ENCODE measurements around the gene SLC7A7.
"Not testable (repeated sequence)": the region's sequence is repeated elsewhere in the genome, so short reads cannot be mapped to it uniquely, and the experiment has no call there.

Gene SLC7A7

DNA sequence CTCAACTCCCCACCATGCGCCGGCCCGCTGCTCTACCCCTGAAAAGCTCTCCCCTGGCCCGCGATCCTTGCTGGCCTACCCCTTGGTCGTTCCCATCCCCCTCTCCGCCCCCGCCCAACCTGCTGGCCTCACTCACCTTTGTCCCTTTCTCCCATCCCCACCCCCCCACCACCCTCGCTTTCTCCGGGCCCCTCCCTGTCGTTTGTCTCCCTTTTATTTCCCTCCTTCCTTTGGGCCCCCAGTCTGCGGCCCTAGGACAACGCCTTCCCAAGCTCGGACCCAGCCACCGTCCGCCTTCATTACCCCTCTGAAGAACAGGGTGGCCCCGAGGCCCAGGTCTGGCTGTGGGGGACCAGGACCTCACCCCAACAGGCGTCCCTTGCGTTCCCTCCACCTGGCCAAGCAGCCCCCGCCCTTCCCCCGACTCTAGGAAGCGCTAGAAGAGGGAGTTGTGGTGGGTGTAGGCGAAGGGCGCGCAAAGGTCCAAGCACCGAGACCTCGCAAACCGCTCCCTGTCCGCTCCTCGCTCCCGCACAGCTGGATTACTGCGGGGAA, 6.9 kb upstream of the SLC7A7 start:
- DNase-seq (ENCODE audit: low spot score) (no peak), FAIRE-seq (no peak)

DNA sequence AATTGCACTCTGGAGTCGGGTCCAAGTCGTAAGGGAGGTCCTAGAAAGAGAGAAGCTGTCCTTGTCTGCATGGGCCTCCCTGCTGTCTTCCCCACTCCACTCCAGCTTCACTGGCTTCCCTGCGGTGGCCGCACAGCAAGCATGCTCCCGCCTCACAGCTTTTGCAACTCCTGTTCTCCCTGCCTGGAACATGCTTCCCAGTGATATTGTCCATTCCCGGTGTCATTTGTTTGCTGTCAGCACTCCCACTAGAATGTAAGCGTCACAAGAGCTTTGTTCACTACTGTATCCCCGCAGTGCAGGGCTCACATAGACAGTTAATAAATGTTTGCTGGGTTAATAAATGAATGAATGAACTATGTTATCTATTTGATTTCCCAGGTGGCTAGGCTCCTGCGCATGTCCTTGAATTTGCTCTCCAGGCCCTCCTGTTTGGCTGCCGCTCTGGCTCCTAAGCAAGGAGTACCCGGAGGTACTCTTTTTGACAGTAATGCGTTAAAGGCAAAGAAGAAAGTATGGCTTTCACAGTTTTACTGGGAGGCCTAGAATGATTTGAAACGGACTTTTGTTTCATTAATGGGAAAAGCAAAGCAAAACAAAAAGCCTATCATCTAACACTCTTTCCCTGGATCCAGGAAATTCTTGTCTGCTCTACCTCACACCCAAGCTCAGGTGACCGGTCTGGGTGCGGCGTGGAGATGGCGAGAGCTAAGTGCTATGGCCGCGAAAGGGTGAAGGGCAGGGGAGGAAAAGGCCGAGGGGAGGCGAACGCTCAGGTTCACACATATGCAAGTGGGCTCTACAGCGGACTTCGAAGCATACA, 6.2 kb upstream of the SLC7A7 start:
- FAIRE-seq, result peak; percentile 5

DNA sequence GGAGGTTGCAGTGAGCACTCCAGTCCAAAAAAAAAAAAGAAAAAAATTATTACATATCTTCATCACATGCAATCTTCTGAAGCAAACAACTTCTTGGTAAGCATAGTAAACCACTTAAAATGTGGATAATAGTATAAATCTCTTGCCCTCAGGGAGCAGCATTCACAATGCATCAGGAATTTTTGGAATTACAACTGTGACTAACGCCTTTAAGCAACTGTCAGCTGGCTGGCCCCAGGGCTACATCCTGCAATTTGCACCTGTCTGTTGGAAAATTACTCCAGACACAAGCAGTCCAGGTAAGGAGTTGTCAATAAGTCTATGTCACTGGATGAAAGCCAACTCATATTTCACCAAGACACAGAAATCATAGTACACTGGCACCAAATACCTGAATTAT, 5.5 kb upstream of the SLC7A7 start:
- FAIRE-seq, result no peak
- no peak for DNase-seq (ENCODE audit: low spot score)

More for the DNA sequence above, 6.2 kb upstream of the SLC7A7 start:
- DNase-seq (ENCODE audit: low spot score), result peak; percentile 66

DNA sequence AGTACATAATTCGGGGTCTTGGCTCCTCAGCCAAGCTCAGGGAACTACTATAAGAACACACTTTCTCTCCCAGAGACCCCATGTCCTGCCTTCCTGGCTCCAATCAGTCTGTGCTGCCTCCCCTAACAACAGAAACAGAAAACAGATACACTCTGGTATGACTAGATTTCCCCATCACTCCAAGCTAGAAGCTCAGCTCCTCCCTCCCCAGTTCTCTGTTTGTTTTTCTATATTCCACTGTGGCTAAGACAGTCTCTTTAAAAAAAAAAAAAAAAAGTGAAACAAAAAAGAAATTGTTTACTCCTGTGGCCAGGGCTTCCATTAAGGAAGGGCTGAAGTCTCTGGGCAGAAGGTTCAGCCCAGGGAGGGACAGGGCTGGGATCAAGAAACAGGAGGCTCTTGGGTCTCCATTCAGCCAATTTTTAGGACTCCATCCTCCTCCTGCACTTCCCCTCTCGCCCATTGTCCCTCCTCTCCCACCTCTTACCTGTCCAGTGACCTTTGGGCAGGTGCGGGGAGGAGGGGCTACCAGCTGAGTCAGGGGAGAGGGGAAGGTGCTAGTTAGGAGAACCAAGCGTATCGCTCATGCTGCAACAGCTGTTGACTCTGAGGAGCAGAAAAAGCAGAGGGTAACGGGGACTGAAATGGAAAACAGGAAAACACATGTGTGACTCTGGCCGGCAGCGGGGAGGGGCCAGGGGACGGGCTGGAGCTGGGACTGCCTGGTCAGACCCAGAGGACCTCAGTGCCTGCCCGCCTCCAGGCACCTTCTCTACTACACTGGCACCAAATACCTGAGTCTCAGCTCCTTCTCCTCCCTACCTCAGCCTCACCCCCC, 4.1 kb upstream of the SLC7A7 start:
- FAIRE-seq (no peak), DNase-seq (ENCODE audit: low spot score) (no peak)

- no peak for DNase-seq (ENCODE audit: low spot score)
- FAIRE-seq, result no peak
Observed at GRCh38 chr14:22814373-22814772, 862 bp downstream of the SLC7A7 start.

DNA sequence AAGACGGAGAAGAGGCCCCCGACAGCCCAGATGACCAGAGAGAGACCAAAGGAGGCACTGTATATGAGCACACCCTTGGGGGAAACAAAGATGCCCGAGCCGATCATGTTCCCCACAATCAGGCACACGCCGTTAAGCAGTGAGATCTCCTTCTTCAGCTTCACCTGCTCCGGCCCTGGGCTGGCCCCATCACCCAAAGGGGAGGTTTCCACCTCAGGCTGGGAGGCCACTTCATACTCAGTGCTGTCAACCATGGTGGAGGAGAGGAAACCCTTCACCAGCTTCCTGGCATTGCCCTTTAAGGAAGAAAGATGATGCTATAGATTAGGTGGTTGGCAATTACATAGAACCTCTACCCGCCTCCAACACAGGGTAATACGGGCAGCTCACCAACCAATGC, 2.1 kb downstream of the SLC7A7 start:
- DNase-seq (ENCODE audit: low spot score), result no peak

GRCh38 chr14:22812744-22813143, 2.5 kb downstream of the SLC7A7 start:
- FAIRE-seq (no peak), DNase-seq (ENCODE audit: low spot score) (no peak)

More for the DNA sequence above, 2.1 kb downstream of the SLC7A7 start:
- FAIRE-seq, result no peak

GRCh38 chr14:22811722-22812121, 3.5 kb downstream of the SLC7A7 start:
- no peak for FAIRE-seq
- no peak for DNase-seq (ENCODE audit: low spot score)

DNA sequence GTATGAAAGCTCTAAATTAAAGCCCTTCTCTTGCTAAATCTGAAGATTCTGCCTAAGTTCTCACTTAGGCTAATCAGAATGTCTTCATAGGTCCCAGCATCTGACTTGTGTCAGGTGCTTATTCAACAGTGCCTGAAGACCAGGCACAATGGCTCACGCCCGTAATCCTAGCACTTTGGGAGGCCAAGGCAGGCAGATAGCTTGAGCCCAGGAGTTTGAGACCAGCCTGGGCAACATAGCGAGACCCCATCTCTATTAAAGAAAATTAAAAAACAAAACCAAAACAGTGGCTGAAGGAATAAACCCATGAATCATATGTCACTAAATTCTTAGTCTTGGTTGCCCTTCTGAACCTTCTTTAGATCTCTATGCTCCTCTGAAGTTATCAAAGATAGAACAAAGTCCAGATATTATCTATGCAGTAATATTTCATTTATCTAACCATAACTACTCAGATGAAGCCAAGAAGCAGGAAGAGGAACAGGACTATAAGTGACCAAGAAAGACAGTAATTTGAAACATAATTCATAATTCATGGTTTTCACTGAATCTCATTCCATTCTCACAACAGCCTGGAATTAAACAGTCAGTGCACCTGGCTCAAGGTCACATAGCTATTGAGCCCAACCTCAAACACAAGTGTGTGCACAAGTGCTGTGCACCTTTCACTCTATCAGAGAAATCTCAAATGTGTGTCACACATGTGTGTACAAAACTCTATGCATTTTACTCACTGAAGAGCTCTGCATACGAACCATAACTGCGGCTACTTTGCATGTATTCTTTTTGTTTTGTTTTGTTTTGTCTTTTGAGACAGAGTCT, 6.6 kb downstream of the SLC7A7 start:
- no peak for FAIRE-seq
- no peak for DNase-seq (ENCODE audit: low spot score)

- DNase-seq (ENCODE audit: low spot score) (no peak), FAIRE-seq (no peak)
Observed at GRCh38 chr14:22807432-22808087, 7.7 kb downstream of the SLC7A7 start.

- FAIRE-seq; DNase-seq (ENCODE audit: low spot score): not testable (repeated sequence)
Observed at GRCh38 chr14:22805235-22805634, 10.0 kb downstream of the SLC7A7 start.

- no peak for DNase-seq (ENCODE audit: low spot score)
- FAIRE-seq, result no peak
Observed at GRCh38 chr14:22803687-22803974, 11.6 kb downstream of the SLC7A7 start.

- no peak for DNase-seq (ENCODE audit: low spot score)
- no peak for FAIRE-seq
Observed at GRCh38 chr14:22802860-22803686, 12.2 kb downstream of the SLC7A7 start.

DNA sequence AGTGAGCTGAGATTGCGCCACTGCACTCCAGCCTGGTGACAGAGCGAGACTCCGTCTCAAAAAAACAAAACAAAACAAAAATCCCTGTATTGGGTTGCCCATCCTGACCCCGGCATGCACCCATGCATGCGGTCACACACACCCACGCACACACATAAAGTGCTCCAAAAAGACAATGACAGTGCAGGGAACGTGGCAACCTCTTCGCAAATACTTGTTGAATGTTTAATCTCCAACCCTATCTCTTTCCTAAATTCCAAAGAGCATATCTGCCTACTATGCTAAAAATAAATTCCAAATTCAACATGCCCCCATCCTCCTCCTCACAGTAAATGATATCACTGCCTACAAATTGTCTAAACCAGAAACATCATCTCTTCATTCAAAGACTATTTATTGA, 13.5 kb downstream of the SLC7A7 start:
- DNase-seq (ENCODE audit: low spot score) (no peak), FAIRE-seq (no peak)

DNA sequence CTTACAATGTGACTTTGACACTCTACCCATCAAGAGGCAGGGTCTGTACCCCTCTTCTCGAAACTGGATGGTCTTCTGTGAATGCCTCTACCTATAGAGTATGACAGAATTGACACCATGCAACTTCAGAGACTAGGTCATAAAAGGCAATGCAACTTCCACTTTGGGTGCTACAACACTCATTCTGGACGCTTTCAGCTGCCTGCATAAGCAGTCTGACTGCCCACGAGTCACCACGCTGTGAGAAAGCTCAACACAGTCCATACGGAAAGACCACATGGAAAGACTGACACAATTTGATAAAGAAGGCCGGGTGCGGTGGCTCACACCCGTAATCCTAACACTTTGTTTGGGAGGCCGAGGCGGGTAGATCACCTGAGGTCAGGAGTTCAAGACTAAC, 14.9 kb downstream of the SLC7A7 start:
- FAIRE-seq (no peak), DNase-seq (ENCODE audit: low spot score) (no peak)

DNA sequence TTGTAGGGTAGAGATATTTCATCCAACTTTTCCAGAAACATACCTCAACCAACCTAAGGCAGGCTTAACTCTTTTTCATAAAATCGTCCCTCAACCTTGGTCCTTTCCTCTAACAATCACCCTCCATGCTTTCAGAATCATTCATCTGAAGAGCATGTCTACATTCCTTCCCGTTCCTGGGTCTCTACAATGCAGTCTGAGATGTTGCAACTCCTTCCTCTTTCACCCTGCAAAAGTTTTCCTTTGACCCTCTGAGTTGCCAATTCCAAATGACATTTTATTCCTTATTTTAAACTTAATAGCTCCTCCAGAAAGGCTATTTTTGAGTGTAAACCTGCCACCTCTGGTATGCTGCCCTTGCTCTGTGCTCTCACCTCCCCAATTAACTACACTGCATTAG, 16.7 kb downstream of the SLC7A7 start:
- DNase-seq (ENCODE audit: low spot score) (no peak), FAIRE-seq (no peak)

DNA sequence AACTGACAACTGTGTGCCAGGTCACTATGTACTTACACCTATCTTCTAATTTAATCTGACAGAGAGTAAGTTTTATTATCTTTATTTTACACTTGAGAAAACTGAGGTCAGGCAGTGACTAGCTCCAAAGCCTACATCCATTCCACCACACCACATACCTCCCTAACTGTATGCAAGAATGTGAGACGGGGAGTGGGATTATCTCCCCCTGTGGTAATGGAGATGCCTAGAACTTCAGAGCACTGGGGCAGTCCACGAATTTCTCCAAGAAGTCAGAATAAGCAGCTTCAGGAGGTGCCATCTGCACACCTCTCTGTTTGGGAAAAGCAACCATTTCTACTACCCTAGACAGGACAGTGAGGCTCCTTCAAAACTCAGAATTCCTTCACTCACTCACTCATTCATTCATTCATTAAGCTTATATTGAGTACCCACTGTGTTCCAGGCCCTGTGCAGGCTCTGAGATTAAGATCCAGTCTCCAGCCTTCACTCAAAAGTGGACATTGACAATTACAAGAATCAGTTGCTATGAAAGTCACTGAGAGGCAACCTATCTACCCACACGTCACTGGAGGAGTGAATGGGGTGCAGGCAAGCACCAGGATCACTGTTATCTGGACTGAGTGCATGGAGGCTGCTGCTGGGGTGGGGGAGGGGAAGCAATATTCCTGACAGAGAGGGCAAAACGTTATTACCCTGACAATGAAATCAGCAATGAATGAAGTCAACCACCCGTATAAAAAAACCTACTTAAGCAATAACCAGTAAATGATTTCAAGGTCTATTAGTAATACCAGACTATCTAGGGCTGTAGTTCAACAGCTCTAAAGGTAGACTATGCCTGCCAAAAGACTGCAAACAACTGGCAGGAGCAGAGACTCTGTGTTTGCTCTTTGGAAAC, 18.0 kb downstream of the SLC7A7 start:
- FAIRE-seq (peak; percentile 40), DNase-seq (ENCODE audit: low spot score) (peak; percentile 44)

GRCh38 chr14:22796087-22796707, 19.0 kb downstream of the SLC7A7 start:
- DNase-seq (ENCODE audit: low spot score), result no peak
- FAIRE-seq, result no peak

- DNase-seq (ENCODE audit: low spot score) (peak; percentile 27), FAIRE-seq (no peak)
Observed at GRCh38 chr14:22794551-22794951, 20.7 kb downstream of the SLC7A7 start.
